Activated CD8-positive, alpha-beta T cell treated with anti-CD3 and anti-CD28 coated beads for 36 hours (primary cell): Measurements from ENCODE around the gene ZNF385B. TPM values are rescaled to one million over a fixed set of nuclear protein-coding genes. Genes with fewer than 3 reads are reported as not detected.

Experiments used
- ATAC-seq: fragments of 200-7000 bp; cut with Tn5 transposase; one replicate; pipeline ENCODE4 v1.10.0; 2021; ENCODE audit warnings: mild to moderate bottlenecking, moderate library complexity
- CTCF ChIA-PET: fragments of 350-600 bp; sonication (Branson Sonifier 250); formaldehyde crosslinking; loops from one replicate; lab custom pipeline; 2021; ENCODE audit warnings: antibody characterized with exemption; lab: Charles Lee
- POLR2A ChIA-PET: fragments of 350-600 bp; sonication (Branson Sonifier 250); formaldehyde crosslinking; loops from one replicate; lab custom pipeline; 2021; ENCODE audit warnings: antibody characterized with exemption; lab: Charles Lee
- DNase-seq: peaks from one replicate; pipeline ENCODE4 v3.0.0-alpha.2; 2020
- H3K27ac Mint-ChIP-seq: one replicate; pipeline ENCODE4 v1.8.0; 2021; ENCODE audit warnings: mild to moderate bottlenecking, mixed read lengths
- H3K27me3 Mint-ChIP-seq: one replicate; pipeline ENCODE4 v1.8.0; 2021; ENCODE audit warnings: mixed read lengths
- H3K36me3 Mint-ChIP-seq: one replicate; pipeline ENCODE4 v1.8.0; 2021; ENCODE audit warnings: low read depth, mixed read lengths
- H3K4me1 Mint-ChIP-seq: one replicate; pipeline ENCODE4 v1.8.0; 2021; ENCODE audit warnings: low read depth, mixed read lengths
- H3K4me3 Mint-ChIP-seq: one replicate; pipeline ENCODE4 v1.8.0; 2021; ENCODE audit warnings: mild to moderate bottlenecking, moderate library complexity, mixed read lengths
- H3K9me3 Mint-ChIP-seq: one replicate; pipeline ENCODE4 v1.8.0; 2021; ENCODE audit warnings: mixed read lengths
- CTCF ChIP-seq: fragments of 200-600 bp; IDR thresholded peaks from one replicate; pipeline ENCODE4 v1.8.0; 2022; ENCODE audit warnings: antibody characterized with exemption, mild to moderate bottlenecking
- intact Hi-C: fragments of 100-400 bp; cut with micrococcal nuclease; formaldehyde crosslinking; loops from one replicate; pipeline ENCODE4 v1.10.0; 2022
- total RNA-seq, 2 experiments: library from RNA; stranded (reverse); gene quantifications; one replicate each; pipeline ENCODE4 v1.2.3, GENCODE V29; 2021

ZNF385B gene
- total RNA-seq, 2 experiments from 2014 or later, result not detected

- CTCF ChIA-PET, result interaction anchor here (1.6 kb wide), 1 partner anchor 36 kb away, joined by 4 read pairs; no protein-coding TSS in a partner anchor
- Mint-ChIP-seq H3K27ac (no peak overlapping the region), H3K4me1 (no peaks in the 10 kb centered on the region)
These were observed 414.0 kb downstream of the ZNF385B start for GRCh38 chr2:179447421-179447820.

GRCh38 chr2:179446476-179447141 is 414.8 kb downstream of the ZNF385B start:
- H3K27me3 Mint-ChIP-seq, result peaks cover 9% of the 10 kb centered on the region
- CTCF ChIA-PET, result interaction anchor here (1.6 kb wide), 1 partner anchor 35 kb away, joined by 4 read pairs; no protein-coding TSS in a partner anchor
- no peak for DNase-seq
- H3K36me3 Mint-ChIP-seq, result no peaks in the 10 kb centered on the region
- no peaks in the 10 kb centered on the region for H3K9me3 Mint-ChIP-seq
- no peaks in the 10 kb centered on the region for H3K4me1 Mint-ChIP-seq
- ATAC-seq, result no peak
- no peak overlapping the region for H3K27ac Mint-ChIP-seq
- intact Hi-C loops, result no loop called here
- no peak for TF ChIP-seq CTCF
- H3K4me3 Mint-ChIP-seq, result no peak overlapping the region
- POLR2A ChIA-PET, result no interaction called here

More at GRCh38 chr2:179447421-179447820, 414.0 kb downstream of the ZNF385B start:
- DNase-seq (no peak), ATAC-seq (no peak)
- H3K9me3 Mint-ChIP-seq, result no peaks in the 10 kb centered on the region
- peaks cover 9% of the 10 kb centered on the region for H3K27me3 Mint-ChIP-seq
- H3K36me3 Mint-ChIP-seq, result no peaks in the 10 kb centered on the region
- intact Hi-C loops, result no loop called here
- no peak overlapping the region for H3K4me3 Mint-ChIP-seq
- no peak for TF ChIP-seq CTCF
- POLR2A ChIA-PET, result no interaction called here

- CTCF ChIA-PET, result interaction anchor here (1.9 to 2.4 kb wide), 2 partner anchors 11 to 33 kb away, joined by 6 read pairs; no protein-coding TSS in a partner anchor
- no peaks in the 10 kb centered on the region for H3K36me3 Mint-ChIP-seq
- ATAC-seq (no peak), DNase-seq (no peak)
- H3K4me1 Mint-ChIP-seq, result no peaks in the 10 kb centered on the region
- no peaks in the 10 kb centered on the region for H3K9me3 Mint-ChIP-seq
- intact Hi-C loops, result no loop called here
- POLR2A ChIA-PET, result no interaction called here
- H3K27me3 Mint-ChIP-seq, result peaks cover 10% of the 10 kb centered on the region
- H3K27ac Mint-ChIP-seq, result no peak overlapping the region
- TF ChIP-seq CTCF, result no peak
- H3K4me3 Mint-ChIP-seq, result no peak overlapping the region
These were observed 417.4 kb downstream of the ZNF385B start for GRCh38 chr2:179444056-179444455.

- ATAC-seq, result no peak
- TF ChIP-seq CTCF, result no peak
- H3K27me3 Mint-ChIP-seq, result peaks cover 14% of the 10 kb centered on the region
- POLR2A ChIA-PET, result no interaction called here
- no peak overlapping the region for H3K27ac Mint-ChIP-seq
- no peak for DNase-seq
- H3K4me1 Mint-ChIP-seq, result no peaks in the 10 kb centered on the region
- H3K36me3 Mint-ChIP-seq, result no peaks in the 10 kb centered on the region
- no peak overlapping the region for H3K4me3 Mint-ChIP-seq
- H3K9me3 Mint-ChIP-seq, result no peaks in the 10 kb centered on the region
- CTCF ChIA-PET, result interaction anchor here (1.9 to 2.4 kb wide), 2 partner anchors 10 to 32 kb away, joined by 6 read pairs; no protein-coding TSS in a partner anchor
- intact Hi-C loops, result no loop called here
These were observed 418.2 kb downstream of the ZNF385B start for GRCh38 chr2:179443180-179443579.

GRCh38 chr2:179442206-179442605 is 419.2 kb downstream of the ZNF385B start:
- peaks cover 11% of the 10 kb centered on the region for H3K27me3 Mint-ChIP-seq
- no peak overlapping the region for H3K27ac Mint-ChIP-seq
- H3K9me3 Mint-ChIP-seq, result no peaks in the 10 kb centered on the region
- TF ChIP-seq CTCF, result no peak
- ChIA-PET CTCF (interaction anchor here (1.3 to 3.8 kb wide), 6 partner anchors 10 to 680 kb away, joined by 3 to 16 read pairs (median 7); no protein-coding TSS in a partner anchor), POLR2A (interaction anchor here (0.7 kb wide), 1 partner anchor 19 kb away, joined by 3 read pairs; no protein-coding TSS in a partner anchor)
- ATAC-seq (no peak), DNase-seq (no peak)
- intact Hi-C loops, result no loop called here
- no peak overlapping the region for H3K4me3 Mint-ChIP-seq
- H3K4me1 Mint-ChIP-seq, result no peaks in the 10 kb centered on the region
- no peaks in the 10 kb centered on the region for H3K36me3 Mint-ChIP-seq
